Kasumi-1 (cell line): ENCODE data around the gene CYB5R3.

Source experiments
- DNase-seq, 2 experiments: peaks; one replicate each; lab custom pipeline; 2025; lab: John Stamatoyannopoulos, UW

Gene CYB5R3

GRCh38 chr22:42649246-42650099 is at the start of gene CYB5R3:
Gene CYB5R3 (minus strand): TSS chr22:42649392. CDS start chr22:42649315, 77 bp downstream.
- DNase-seq = peak; percentile 73 to 87

GRCh38 chr22:42697542-42698013 is 48.4 kb upstream of the CYB5R3 start:
- DNase-seq = no peak

- no peak for DNase-seq
These were observed 47.3 kb upstream of the CYB5R3 start for GRCh38 chr22:42696331-42696967.

GRCh38 chr22:42695294-42695693 is 46.1 kb upstream of the CYB5R3 start:
- no peak for DNase-seq

- DNase-seq = no peak
These were observed 44.8 kb upstream of the CYB5R3 start for GRCh38 chr22:42693763-42694683.

- DNase-seq = no peak
These were observed 44.0 kb upstream of the CYB5R3 start for GRCh38 chr22:42693055-42693762.

GRCh38 chr22:42692239-42693054 is 43.3 kb upstream of the CYB5R3 start:
- no peak for DNase-seq

GRCh38 chr22:42691440-42691839 is 42.2 kb upstream of the CYB5R3 start:
- no peak for DNase-seq

- DNase-seq = no peak
These were observed 39.3 kb upstream of the CYB5R3 start for GRCh38 chr22:42688241-42689211.

- no peak for DNase-seq
These were observed 37.7 kb upstream of the CYB5R3 start for GRCh38 chr22:42686756-42687491.

GRCh38 chr22:42685941-42686653 is 36.9 kb upstream of the CYB5R3 start:
- no peak for DNase-seq

GRCh38 chr22:42684462-42685195 is 35.4 kb upstream of the CYB5R3 start:
- no peak for DNase-seq

- DNase-seq = no peak
These were observed 34.5 kb upstream of the CYB5R3 start for GRCh38 chr22:42683578-42684283.

- DNase-seq = no peak
These were observed 33.1 kb upstream of the CYB5R3 start for GRCh38 chr22:42682113-42682851.

GRCh38 chr22:42680648-42681047 is 31.5 kb upstream of the CYB5R3 start:
- peak; percentile 28 to 35 for DNase-seq

GRCh38 chr22:42679691-42680090 is 30.5 kb upstream of the CYB5R3 start:
- DNase-seq = no peak
